CD4-positive, CD25-positive, alpha-beta regulatory T cell (primary cell): ENCODE measurements around the gene SLC9A9. TPM values are rescaled to one million over a fixed set of nuclear protein-coding genes. Genes with fewer than 3 reads are reported as not detected.

Experiments used
- ATAC-seq, 2 donors: fragments of 150-1000 bp; cut with Tn5 transposase; one replicate each; pipeline ENCODE4 v1.10.0; 2021; ENCODE audit warnings: low read depth in 2 of 2, moderate number of reproducible peaks in 2 of 2, moderate library complexity in 1 of 2
- DNase-seq, 3 donors: peaks; one replicate each; pipeline versions ENCODE4 v3.0.0 to v3.0.0-alpha.2; 2012 to 2022; ENCODE audit warnings: mixed read lengths in 1 of 3
- H3K27ac ChIP-seq: one replicate; pipeline ENCODE4 v1.7.0; 2013; ENCODE audit warnings: mild to moderate bottlenecking, low read length; ENCODE audit not compliant: insufficient read depth, poor library complexity, severe bottlenecking
- H3K27me3 ChIP-seq: one replicate; pipeline ENCODE4 v1.7.0; 2013; ENCODE audit warnings: low read length; ENCODE audit not compliant: control insufficient read depth, insufficient read depth
- H3K36me3 ChIP-seq: one replicate; pipeline ENCODE4 v1.7.0; 2013; ENCODE audit warnings: mild to moderate bottlenecking, low read length, moderate library complexity; ENCODE audit not compliant: control insufficient read depth, insufficient read depth
- H3K4me1 ChIP-seq: 2 replicates; pipeline ENCODE4 v1.7.0; 2013; ENCODE audit warnings: mild to moderate bottlenecking, low read length; ENCODE audit not compliant: insufficient read depth, control insufficient read depth, poor library complexity, severe bottlenecking
- H3K4me3 ChIP-seq: one replicate; pipeline ENCODE4 v1.7.0; 2013; ENCODE audit warnings: low read depth, mild to moderate bottlenecking, low read length, moderate library complexity
- H3K9me3 ChIP-seq, 2 experiments: 1 replicate in 1 of 2; 2 replicates in 1 of 2; pipeline ENCODE4 v1.7.0; 2013; ENCODE audit warnings: low read length in 2 of 2, mild to moderate bottlenecking in 1 of 2, moderate library complexity in 1 of 2; ENCODE audit not compliant: control insufficient read depth in 2 of 2
- H3K27ac Mint-ChIP-seq, 3 donors: one replicate each; pipeline ENCODE4 v1.8.0; 2020 to 2022; ENCODE audit warnings: mild to moderate bottlenecking in 3 of 3, mixed read lengths in 3 of 3, moderate library complexity in 2 of 3
- H3K27me3 Mint-ChIP-seq: one replicate; pipeline ENCODE4 v1.8.0; 2022; ENCODE audit warnings: mild to moderate bottlenecking, mixed read lengths
- H3K36me3 Mint-ChIP-seq: one replicate; pipeline ENCODE4 v1.8.0; 2020; ENCODE audit warnings: mixed read lengths
- H3K4me1 Mint-ChIP-seq, 4 donors: one replicate each; pipeline ENCODE4 v1.8.0; 2020 to 2022; ENCODE audit warnings: mixed read lengths in 4 of 4, mild to moderate bottlenecking in 1 of 4
- H3K4me3 Mint-ChIP-seq, 4 donors: one replicate each; pipeline ENCODE4 v1.8.0; 2020 to 2022; ENCODE audit warnings: mild to moderate bottlenecking in 4 of 4, mixed read lengths in 4 of 4, moderate library complexity in 3 of 4
- H3K9me3 Mint-ChIP-seq, 7 donors: one replicate each; pipeline ENCODE4 v1.8.0; 2020 to 2022; ENCODE audit warnings: mixed read lengths in 7 of 7, mild to moderate bottlenecking in 3 of 7, moderate library complexity in 2 of 7
- polyA plus RNA-seq, 4 donors: library from polyadenylated mRNA; unstranded; fragments of 300-500 nt; fragmentation: Illumina TruSeq; gene quantifications; one replicate each; pipeline ENCODE4 v1.2.3, GENCODE V29; 2021
- total RNA-seq: library from RNA; stranded (reverse); gene quantifications from one replicate; pipeline ENCODE4 v1.2.3, GENCODE V29; 2022

SLC9A9 gene
- total and polyA plus RNA-seq, 5 donors from 2014 or later: 31.7 to 49.3 (median 46.4) TPM

- H3K4me3 ChIP-seq: no peak overlapping the region
- Mint-ChIP-seq H3K36me3 (peaks cover 54% of the 10 kb centered on the region), H3K4me1 (peaks cover 2 to 21% (median 12%) of the 10 kb centered on the region in 4 donors), H3K27ac (no peak overlapping the region), H3K4me3 (no peak overlapping the region), H3K9me3 (no peaks in the 10 kb centered on the region), H3K27me3 (no peaks in the 10 kb centered on the region)
- peaks cover 4% of the 10 kb centered on the region for H3K36me3 ChIP-seq
- ATAC-seq (no peak), DNase-seq (no peak)
- no peak overlapping the region for H3K27ac ChIP-seq
- H3K4me1 ChIP-seq: no peaks in the 10 kb centered on the region
- no peaks in the 10 kb centered on the region for H3K27me3 ChIP-seq
- H3K9me3 ChIP-seq: no peaks in the 10 kb centered on the region
These were observed 269.3 kb downstream of the SLC9A9 start for GRCh38 chr3:143578810-143579435.

- H3K27ac Mint-ChIP-seq: no peak overlapping the region
- peaks cover under 1 to 5% (median 4%) of the 10 kb centered on the region in 4 donors for H3K4me1 Mint-ChIP-seq
- peaks cover 6% of the 10 kb centered on the region for H3K36me3 ChIP-seq
- H3K9me3 ChIP-seq: no peaks in the 10 kb centered on the region
- H3K4me3 Mint-ChIP-seq: no peak overlapping the region
- H3K27me3 Mint-ChIP-seq: no peaks in the 10 kb centered on the region
- no peak overlapping the region for H3K27ac ChIP-seq
- H3K36me3 Mint-ChIP-seq: peaks cover 46% of the 10 kb centered on the region
- no peaks in the 10 kb centered on the region for H3K9me3 Mint-ChIP-seq
- DNase-seq (no peak), ATAC-seq (no peak)
- no peaks in the 10 kb centered on the region for H3K4me1 ChIP-seq
- no peak overlapping the region for H3K4me3 ChIP-seq
- H3K27me3 ChIP-seq: no peaks in the 10 kb centered on the region
These were observed 271.5 kb downstream of the SLC9A9 start for GRCh38 chr3:143576568-143577270.

- peaks cover 6% of the 10 kb centered on the region for H3K36me3 ChIP-seq
- H3K9me3 Mint-ChIP-seq: no peaks in the 10 kb centered on the region
- DNase-seq (no peak), ATAC-seq (no peak)
- no peaks in the 10 kb centered on the region for H3K27me3 Mint-ChIP-seq
- H3K4me3 Mint-ChIP-seq: no peak overlapping the region
- no peak overlapping the region for H3K4me3 ChIP-seq
- H3K4me1 Mint-ChIP-seq: no peaks in the 10 kb centered on the region
- H3K9me3 ChIP-seq: no peaks in the 10 kb centered on the region
- H3K27me3 ChIP-seq: no peaks in the 10 kb centered on the region
- H3K4me1 ChIP-seq: no peaks in the 10 kb centered on the region
- peaks cover 46% of the 10 kb centered on the region for H3K36me3 Mint-ChIP-seq
- H3K27ac ChIP-seq: no peak overlapping the region
- H3K27ac Mint-ChIP-seq: no peak overlapping the region
These were observed 273.3 kb downstream of the SLC9A9 start for GRCh38 chr3:143574933-143575332.

GRCh38 chr3:143573610-143574303, 274.5 kb downstream of the SLC9A9 start:
- H3K4me1 Mint-ChIP-seq: no peaks in the 10 kb centered on the region
- no peaks in the 10 kb centered on the region for H3K9me3 Mint-ChIP-seq
- Histone ChIP-seq H3K36me3 (peaks cover 6% of the 10 kb centered on the region), H3K27ac (no peak overlapping the region), H3K9me3 (no peaks in the 10 kb centered on the region), H3K4me3 (no peak overlapping the region), H3K4me1 (no peaks in the 10 kb centered on the region), H3K27me3 (no peaks in the 10 kb centered on the region)
- H3K27ac Mint-ChIP-seq: no peak overlapping the region
- ATAC-seq (no peak), DNase-seq (no peak)
- H3K27me3 Mint-ChIP-seq: no peaks in the 10 kb centered on the region
- H3K36me3 Mint-ChIP-seq: peaks cover 46% of the 10 kb centered on the region
- no peak overlapping the region for H3K4me3 Mint-ChIP-seq

- no peaks in the 10 kb centered on the region for H3K27me3 ChIP-seq
- H3K9me3 ChIP-seq: no peaks in the 10 kb centered on the region
- peaks cover 2% of the 10 kb centered on the region for H3K36me3 ChIP-seq
- no peaks in the 10 kb centered on the region for H3K9me3 Mint-ChIP-seq
- H3K4me1 ChIP-seq: no peaks in the 10 kb centered on the region
- H3K27ac ChIP-seq: no peak overlapping the region
- H3K27me3 Mint-ChIP-seq: no peaks in the 10 kb centered on the region
- ATAC-seq (no peak), DNase-seq (no peak)
- no peak overlapping the region for H3K27ac Mint-ChIP-seq
- H3K4me3 ChIP-seq: no peak overlapping the region
- H3K4me1 Mint-ChIP-seq: no peaks in the 10 kb centered on the region
- no peak overlapping the region for H3K4me3 Mint-ChIP-seq
- peaks cover 32% of the 10 kb centered on the region for H3K36me3 Mint-ChIP-seq
These were observed 276.7 kb downstream of the SLC9A9 start for GRCh38 chr3:143571548-143571947.

GRCh38 chr3:143567823-143568222, 280.4 kb downstream of the SLC9A9 start:
- H3K4me3 Mint-ChIP-seq: no peak overlapping the region
- no peaks in the 10 kb centered on the region for H3K9me3 Mint-ChIP-seq
- Histone ChIP-seq H3K9me3 (no peaks in the 10 kb centered on the region), H3K27ac (no peak overlapping the region), H3K36me3 (peaks cover 4% of the 10 kb centered on the region), H3K4me1 (no peaks in the 10 kb centered on the region), H3K27me3 (no peaks in the 10 kb centered on the region), H3K4me3 (no peak overlapping the region)
- ATAC-seq (no peak), DNase-seq (no peak)
- H3K27ac Mint-ChIP-seq: no peak overlapping the region
- H3K36me3 Mint-ChIP-seq: peaks cover 7% of the 10 kb centered on the region
- H3K27me3 Mint-ChIP-seq: no peaks in the 10 kb centered on the region
- no peaks in the 10 kb centered on the region for H3K4me1 Mint-ChIP-seq

- Mint-ChIP-seq H3K4me3 (no peak overlapping the region), H3K27ac (no peak overlapping the region), H3K36me3 (peaks cover 7% of the 10 kb centered on the region), H3K27me3 (no peaks in the 10 kb centered on the region), H3K4me1 (no peaks in the 10 kb centered on the region), H3K9me3 (no peaks in the 10 kb centered on the region)
- DNase-seq (no peak), ATAC-seq (no peak)
- no peaks in the 10 kb centered on the region for H3K4me1 ChIP-seq
- H3K27ac ChIP-seq: no peak overlapping the region
- no peak overlapping the region for H3K4me3 ChIP-seq
- peaks cover 4% of the 10 kb centered on the region for H3K36me3 ChIP-seq
- H3K9me3 ChIP-seq: no peaks in the 10 kb centered on the region
- H3K27me3 ChIP-seq: no peaks in the 10 kb centered on the region
These were observed 282.3 kb downstream of the SLC9A9 start for GRCh38 chr3:143565951-143566350.
